IMR-90 (cell line): ENCODE measurements around the gene PPP2R5B. TPM values are rescaled to one million over a fixed set of nuclear protein-coding genes. Genes with fewer than 3 reads are reported as not detected.

Experiments
- ATAC-seq: fragments of 200-7000 bp; cut with Tn5 transposase; 2 replicates; pipeline ENCODE4 v1.9.1; 2020; ENCODE audit warnings: low read depth, mild to moderate bottlenecking, moderate library complexity
- Bru-seq: library from RNA; stranded (reverse); fragments of 400-500 nt; gene quantifications from one replicate; lab custom pipeline; 2021; lab: Mats Ljungman, UMichigan
- BruChase-seq, 2 experiments: library from RNA; stranded (reverse); fragments of 400-500 nt; gene quantifications; one replicate each; lab custom pipeline; 2021; lab: Mats Ljungman, UMichigan
- BruUV-seq: library from RNA; stranded (reverse); fragments of 400-500 nt; replicated peaks from 2 replicates; lab custom pipeline; 2021; lab: Mats Ljungman, UMichigan
- CTCF ChIA-PET: fragments of 300-600 bp; formaldehyde crosslinking; extraction: SDS; loops from one replicate; lab custom pipeline; 2021; ENCODE audit warnings: antibody characterized with exemption; lab: Yijun Ruan, JAX
- POLR2A ChIA-PET: fragments of 300-600 bp; sonication (Branson Sonifier 250); formaldehyde crosslinking; loops from one replicate; lab custom pipeline; 2022; ENCODE audit warnings: antibody characterized with exemption; ENCODE audit not compliant: unreplicated experiment; lab: Charles Lee
- DNase-seq: peaks from one replicate; pipeline ENCODE4 v3.0.0; 2013
- H2AFZ ChIP-seq: replicated peaks from 2 replicates; pipeline ENCODE3; 2013; ENCODE audit warnings: low read length, mild to moderate bottlenecking; ENCODE audit not compliant: poor library complexity
- H2AK5ac ChIP-seq: 2 replicates; pipeline ENCODE4 v1.6.1; 2013; ENCODE audit warnings: low read depth, low read length, inconsistent platforms
- H2AK9ac ChIP-seq: replicated peaks from 2 replicates; pipeline ENCODE3; 2013; ENCODE audit warnings: mild to moderate bottlenecking, low read depth, low read length, moderate library complexity; ENCODE audit not compliant: poor library complexity
- H2BK120ac ChIP-seq: 2 replicates; pipeline ENCODE4 v1.6.1; 2013; ENCODE audit warnings: low read depth, low read length, inconsistent platforms
- H2BK15ac ChIP-seq: 3 replicates; pipeline ENCODE4 v1.6.1; 2013; ENCODE audit warnings: low read depth, low read length, inconsistent platforms
- H2BK20ac ChIP-seq: 2 replicates; pipeline ENCODE4 v1.6.1; 2013; ENCODE audit warnings: low read depth, mild to moderate bottlenecking, inconsistent platforms, low read length, moderate library complexity
- H2BK5ac ChIP-seq: 2 replicates; pipeline ENCODE4 v1.6.1; 2013; ENCODE audit warnings: mild to moderate bottlenecking, low read depth, low read length, inconsistent platforms; ENCODE audit not compliant: poor library complexity, severe bottlenecking
- H3K14ac ChIP-seq: replicated peaks from 2 replicates; pipeline ENCODE4 v1.6.1; 2013; ENCODE audit warnings: low read depth, low read length, inconsistent platforms
- H3K18ac ChIP-seq: 2 replicates; pipeline ENCODE4 v1.6.1; 2013; ENCODE audit warnings: low read depth, low read length, control low read depth
- H3K23ac ChIP-seq: 2 replicates; pipeline ENCODE4 v1.6.1; 2013; ENCODE audit warnings: low read depth, low read length, inconsistent platforms
- H3K27ac ChIP-seq: 2 replicates; pipeline ENCODE4 v1.5.1; 2013; ENCODE audit warnings: mild to moderate bottlenecking, control low read depth, low read length; ENCODE audit not compliant: insufficient read depth
- H3K27me3 ChIP-seq: 2 replicates; pipeline ENCODE4 v1.6.1; 2013; ENCODE audit warnings: low read length; ENCODE audit not compliant: control insufficient read depth, insufficient read depth
- H3K36me3 ChIP-seq: 2 replicates; pipeline ENCODE4 v1.6.1; 2013; ENCODE audit warnings: low read length, mixed read lengths; ENCODE audit not compliant: control insufficient read depth, insufficient read depth
- H3K4ac ChIP-seq: 2 replicates; pipeline ENCODE4 v1.6.1; 2013; ENCODE audit warnings: low read depth, low read length, inconsistent platforms
- H3K4me1 ChIP-seq: 2 replicates; pipeline ENCODE4 v1.6.1; 2013; ENCODE audit warnings: low read length, mixed read lengths; ENCODE audit not compliant: control insufficient read depth, insufficient read depth
- H3K4me2 ChIP-seq: 2 replicates; pipeline ENCODE4 v1.6.1; 2013; ENCODE audit warnings: low read depth, mild to moderate bottlenecking, control low read depth, low read length, moderate library complexity
- H3K4me3 ChIP-seq: 2 replicates; pipeline ENCODE4 v1.5.1; 2013; ENCODE audit warnings: low read depth, mild to moderate bottlenecking, control low read depth, low read length, moderate library complexity; ENCODE audit not compliant: insufficient read depth
- H3K56ac ChIP-seq: 2 replicates; pipeline ENCODE4 v1.6.1; 2013; ENCODE audit warnings: low read length, inconsistent platforms; ENCODE audit not compliant: insufficient read depth; ENCODE audit errors: extremely low read depth
- H3K79me1 ChIP-seq, 2 experiments: 2 replicates each; pipeline ENCODE4 v1.6.1; 2013; ENCODE audit warnings: low read length in 2 of 2, inconsistent platforms in 1 of 2, low read depth in 1 of 2
- H3K9ac ChIP-seq: 2 replicates; pipeline ENCODE4 v1.6.1; 2013; ENCODE audit warnings: low read depth, low read length, control low read depth
- H3K9me1 ChIP-seq: 2 replicates; pipeline ENCODE4 v1.6.1; 2013; ENCODE audit warnings: low read length, inconsistent platforms; ENCODE audit not compliant: insufficient read depth
- H3K9me3 ChIP-seq: 2 replicates; pipeline ENCODE4 v1.6.1; 2013; ENCODE audit warnings: low read length; ENCODE audit not compliant: control insufficient read depth, insufficient read depth
- H4K20me1 ChIP-seq: 2 replicates; pipeline ENCODE4 v1.6.1; 2013; ENCODE audit warnings: low read length, inconsistent platforms; ENCODE audit not compliant: insufficient read depth
- H4K5ac ChIP-seq: 2 replicates; pipeline ENCODE4 v1.6.1; 2013; ENCODE audit warnings: mild to moderate bottlenecking, low read depth, low read length, control low read depth
- H4K8ac ChIP-seq, 2 experiments: 2 replicates each; pipeline ENCODE4 v1.6.1; 2013; ENCODE audit warnings: low read depth in 2 of 2, low read length in 2 of 2, control low read depth in 1 of 2, inconsistent platforms in 1 of 2
- H4K91ac ChIP-seq: 2 replicates; pipeline ENCODE4 v1.6.1; 2013; ENCODE audit warnings: low read depth, low read length, inconsistent platforms; ENCODE audit not compliant: insufficient read depth
- CEBPB ChIP-seq: IDR thresholded peaks from 2 replicates; pipeline ENCODE4 v1.6.1; 2012; ENCODE audit warnings: low read depth, low read length, improper control_type of control experiment
- FOS ChIP-seq: fragments of 150-350 bp; IDR thresholded peaks from 2 replicates; pipeline ENCODE4 v1.6.1; 2016; ENCODE audit warnings: low read depth, low read length
- MAFK ChIP-seq: IDR thresholded peaks from 2 replicates; pipeline ENCODE4 v1.6.1; 2012; ENCODE audit warnings: low read depth, low read length, improper control_type of control experiment
- MAZ ChIP-seq: IDR thresholded peaks from 2 replicates; pipeline ENCODE4 v1.6.1; 2012; ENCODE audit warnings: low read depth, mild to moderate bottlenecking, low read length, improper control_type of control experiment, moderate library complexity, borderline replicate concordance
- RCOR1 ChIP-seq: IDR thresholded peaks from 2 replicates; pipeline ENCODE4 v1.6.1; 2012; ENCODE audit warnings: mild to moderate bottlenecking, low read length, improper control_type of control experiment; ENCODE audit not compliant: insufficient replicate concordance
- RFX5 ChIP-seq: IDR thresholded peaks from 2 replicates; pipeline ENCODE4 v1.8.0; 2012; ENCODE audit warnings: low read depth, mild to moderate bottlenecking, low read length, moderate library complexity
- WGBS, 2 experiments: methylation state at CpG; one replicate each; pipeline versions ENCODE4 v1.1.5 to v1.1.7; 2013; ENCODE audit warnings: missing lambda C conversion rate in 2 of 2; ENCODE audit not compliant: insufficient read length in 1 of 2; ENCODE audit errors: extremely low coverage in 2 of 2; 5-methylcytosine and 5-hydroxymethylcytosine counted together
- dilution Hi-C: fragments of 300-500 bp; cut with HindIII; formaldehyde crosslinking; loops from one replicate; pipeline ENCODE4 v1.14.3; 2018; ENCODE audit warnings: low sequenced_read_pairs; ENCODE audit not compliant: unreplicated experiment
- in situ Hi-C: fragments of 300-500 bp; cut with MboI; formaldehyde crosslinking; loops from 3 replicates; pipeline ENCODE4 v1.14.3; 2019; ENCODE audit warnings: low sequenced_read_pairs, inconsistent platforms, mixed read lengths
- intact Hi-C: fragments of 100-400 bp; cut with micrococcal nuclease; formaldehyde crosslinking; loops from 2 replicates; pipeline ENCODE4 v1.10.0; 2022
- long read RNA-seq: library from polyadenylated mRNA; unstranded; transcript quantifications from one replicate; pipeline ENCODE4 v2.0.0, GENCODE V29; 2021; ENCODE audit not compliant: unreplicated experiment
- polyA plus RNA-seq, 3 experiments: library from polyadenylated mRNA; depleted of rRNA; stranded (reverse); fragments of >200 nt; gene quantifications; 2 replicates each; pipeline ENCODE4 v1.2.3, GENCODE V29; 2012; ENCODE audit warnings: low replicate concordance in 1 of 3
- total RNA-seq: library from RNA; depleted of rRNA; stranded (reverse); fragments of >200 nt; gene quantifications from 2 replicates; pipeline ENCODE4 v1.2.3, GENCODE V29; 2012; rRNA removed
- TF ChIP-seq, protein P1 (sequence below): fragments of 150-350 bp; IDR thresholded peaks from 2 replicates; pipeline ENCODE4 v1.6.1; 2017; ENCODE audit warnings: mild to moderate bottlenecking, antibody characterized with exemption, low read length, low read depth
- TF ChIP-seq, protein P2 (sequence below): fragments of 150-350 bp; IDR thresholded peaks from 2 replicates; pipeline ENCODE4 v1.6.1; 2016; ENCODE audit warnings: low read depth, mild to moderate bottlenecking, low read length, moderate library complexity, borderline replicate concordance
- TF ChIP-seq, protein P3 (sequence below): conservative IDR thresholded peaks from 2 replicates; pipeline ENCODE4 v1.5.1; 2012; ENCODE audit warnings: mild to moderate bottlenecking, low read depth, low read length, improper control_type of control experiment

PPP2R5B gene
- 6.4 and 6.5 TPM in 2 replicates for total RNA-seq
- 23.5 and 23.6 TPM in 2 replicates for polyA plus RNA-seq (2012; rRNA removed)
- 16.0 and 21.4 TPM in 2 replicates for polyA plus RNA-seq (2012; cell fraction: cytosol; rRNA removed)
- polyA plus RNA-seq (2012; cell fraction: nucleus; rRNA removed; ENCODE audit: low replicate concordance), result 43.3 and 68.3 TPM in 2 replicates
- percentile 52 among the genes with signal in this experiment for Bru-seq, nascent RNA
- BruChase-seq, experiment 1, labeled RNA remaining after a 6-hour chase, result percentile 63 among the genes with signal in this experiment
- BruChase-seq, experiment 2, labeled RNA remaining after a 2-hour chase, result percentile 59 among the genes with signal in this experiment
- long read RNA-seq, transcript PPP2R5B-201 (14 exons, 2,745 nt), result major isoform, 12 of 46 reads
- long read RNA-seq, partial matches to known transcripts, result 20 of 46 reads
- long read RNA-seq, other reads (novel, unspliced or antisense), result 14 of 46 reads

DNA sequence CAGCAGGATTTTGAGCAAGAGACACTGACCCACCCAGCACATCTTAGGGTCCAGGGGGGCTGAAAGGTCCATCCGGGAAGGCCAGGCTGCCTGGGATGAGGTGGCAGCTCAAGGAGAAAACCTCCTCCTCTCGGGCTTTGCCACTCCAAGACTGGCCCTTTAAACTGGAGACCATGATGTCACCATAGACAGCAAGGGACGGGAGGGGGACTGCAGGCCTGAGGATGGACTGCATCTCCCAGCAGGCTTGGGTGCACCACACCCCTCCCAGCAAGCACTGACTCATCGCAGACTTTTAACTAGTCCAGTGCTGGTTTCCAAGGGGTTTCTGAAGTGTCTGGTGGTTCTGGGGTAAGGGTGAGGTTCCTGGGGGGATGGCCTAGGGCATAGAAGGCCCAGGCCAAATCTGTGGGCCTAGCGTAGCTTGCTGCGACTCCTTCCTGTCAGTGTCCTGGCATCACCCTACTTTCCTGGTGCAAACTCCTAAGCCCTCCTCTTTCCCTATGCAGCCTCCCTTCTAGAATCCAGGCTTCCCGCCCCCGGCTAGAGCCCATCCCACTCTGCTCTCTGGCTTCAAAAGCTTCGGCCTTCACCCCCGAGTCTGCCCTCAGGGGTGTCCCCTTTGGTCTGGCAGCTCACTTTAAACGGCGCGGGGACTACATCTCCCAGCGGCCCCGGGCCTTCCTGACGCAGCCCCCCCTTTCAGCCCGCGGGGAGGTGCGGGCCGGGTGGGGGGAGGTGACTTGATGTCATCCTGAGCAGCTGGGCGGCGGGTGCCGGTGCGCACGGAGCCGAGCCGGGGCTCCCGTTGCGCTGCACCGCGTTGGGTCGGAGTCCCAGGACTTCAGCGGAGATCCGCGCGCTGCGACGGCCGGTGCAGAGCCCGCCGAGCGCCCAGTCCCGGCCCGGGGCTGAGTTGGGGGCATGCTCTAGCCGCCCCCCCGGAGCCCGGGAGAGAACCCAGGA, at the start of gene PPP2R5B:
Gene PPP2R5B (plus strand): TSS at position 746 of the 966 bp plus-strand sequence. CDS start 1,046 bp downstream, outside the sequence.
- ChIA-PET CTCF (interaction anchor here (0.5 to 1.5 kb wide), 2 partner anchors 46 to 73 kb away, joined by 3 to 4 read pairs; partner anchors contain the start of gene BATF2), POLR2A (no interaction called here)
- dilution Hi-C loops (no loop called here), in situ Hi-C loops (loop anchor here (5.0 kb wide), 1 partner anchor 83 kb away; no protein-coding TSS in a partner anchor), intact Hi-C loops (loop anchor here (1.0 to 2.0 kb wide), 2 partner anchors 77 to 83 kb away; no protein-coding TSS in a partner anchor)
- Histone ChIP-seq H4K5ac (peak within 1 kb of the TSS; percentile 97), H3K4ac (peak within 1 kb of the TSS; percentile 96), H2AK5ac (peak within 1 kb of the TSS; percentile 93), H2BK15ac (peak within 1 kb of the TSS; percentile 93; the same call in 2 of the 3 replicates), H2BK5ac (peak within 1 kb of the TSS; percentile 90), H4K91ac (peak within 1 kb of the TSS; percentile 93), H3K9me3 (no peaks in the 10 kb centered on the region), H2AFZ (peak within 1 kb of the TSS; percentile 100), H3K14ac (peak within 1 kb of the TSS; percentile 99), H3K56ac (peak within 1 kb of the TSS; percentile 92), H3K4me3 (peak within 1 kb of the TSS; percentile 83), H3K9ac (peak within 1 kb of the TSS; percentile 81), H3K4me1 (peaks cover 7% of the 10 kb centered on the region), H3K23ac (peak within 1 kb of the TSS; percentile 98), H3K18ac (peak within 1 kb of the TSS; percentile 61), H2AK9ac (peak within 1 kb of the TSS; percentile 96), H4K20me1 (peaks cover 2% of the 10 kb centered on the region), H3K27ac (peak within 1 kb of the TSS; percentile 83), H3K79me1 (peaks cover 5 to 30% of the 10 kb centered on the region in 2 experiments; a peak in 3 of 4 replicates), H3K27me3 (no peaks in the 10 kb centered on the region), H3K36me3 (peaks cover 17% of the 10 kb centered on the region), H4K8ac (peak within 1 kb of the TSS; percentile 47 to 99), H3K9me1 (0 out of 2 replicates have a peak, but pooled peaks cover 6% of the 10 kb centered on the region), H2BK120ac (peak within 1 kb of the TSS; percentile 95), H2BK20ac (peak within 1 kb of the TSS; percentile 95), H3K4me2 (peak within 1 kb of the TSS; percentile 96)
- ATAC-seq (peak; percentile 97), DNase-seq (peak; percentile 94)
- BruUV-seq, result no TSS peak
- 0% methylated on average over 32 of the region's 47 CpGs; no CpG with 5 or more reads in 1 of the 2 experiments for WGBS, 2 experiments
- TF ChIP-seq MAFK (no peak), FOS (peak; percentile 87), RCOR1 (peak; percentile 16), MAZ (peak; percentile 97), CEBPB (peak; percentile 63), RFX5 (no peak)
- TF ChIP-seq, protein P1, sequence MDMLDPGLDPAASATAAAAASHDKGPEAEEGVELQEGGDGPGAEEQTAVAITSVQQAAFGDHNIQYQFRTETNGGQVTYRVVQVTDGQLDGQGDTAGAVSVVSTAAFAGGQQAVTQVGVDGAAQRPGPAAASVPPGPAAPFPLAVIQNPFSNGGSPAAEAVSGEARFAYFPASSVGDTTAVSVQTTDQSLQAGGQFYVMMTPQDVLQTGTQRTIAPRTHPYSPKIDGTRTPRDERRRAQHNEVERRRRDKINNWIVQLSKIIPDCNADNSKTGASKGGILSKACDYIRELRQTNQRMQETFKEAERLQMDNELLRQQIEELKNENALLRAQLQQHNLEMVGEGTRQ, result no peak; the same call in 1 of the 2 replicates
- TF ChIP-seq, protein P2, sequence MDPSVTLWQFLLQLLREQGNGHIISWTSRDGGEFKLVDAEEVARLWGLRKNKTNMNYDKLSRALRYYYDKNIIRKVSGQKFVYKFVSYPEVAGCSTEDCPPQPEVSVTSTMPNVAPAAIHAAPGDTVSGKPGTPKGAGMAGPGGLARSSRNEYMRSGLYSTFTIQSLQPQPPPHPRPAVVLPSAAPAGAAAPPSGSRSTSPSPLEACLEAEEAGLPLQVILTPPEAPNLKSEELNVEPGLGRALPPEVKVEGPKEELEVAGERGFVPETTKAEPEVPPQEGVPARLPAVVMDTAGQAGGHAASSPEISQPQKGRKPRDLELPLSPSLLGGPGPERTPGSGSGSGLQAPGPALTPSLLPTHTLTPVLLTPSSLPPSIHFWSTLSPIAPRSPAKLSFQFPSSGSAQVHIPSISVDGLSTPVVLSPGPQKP, result no peak
- TF ChIP-seq, protein P3, sequence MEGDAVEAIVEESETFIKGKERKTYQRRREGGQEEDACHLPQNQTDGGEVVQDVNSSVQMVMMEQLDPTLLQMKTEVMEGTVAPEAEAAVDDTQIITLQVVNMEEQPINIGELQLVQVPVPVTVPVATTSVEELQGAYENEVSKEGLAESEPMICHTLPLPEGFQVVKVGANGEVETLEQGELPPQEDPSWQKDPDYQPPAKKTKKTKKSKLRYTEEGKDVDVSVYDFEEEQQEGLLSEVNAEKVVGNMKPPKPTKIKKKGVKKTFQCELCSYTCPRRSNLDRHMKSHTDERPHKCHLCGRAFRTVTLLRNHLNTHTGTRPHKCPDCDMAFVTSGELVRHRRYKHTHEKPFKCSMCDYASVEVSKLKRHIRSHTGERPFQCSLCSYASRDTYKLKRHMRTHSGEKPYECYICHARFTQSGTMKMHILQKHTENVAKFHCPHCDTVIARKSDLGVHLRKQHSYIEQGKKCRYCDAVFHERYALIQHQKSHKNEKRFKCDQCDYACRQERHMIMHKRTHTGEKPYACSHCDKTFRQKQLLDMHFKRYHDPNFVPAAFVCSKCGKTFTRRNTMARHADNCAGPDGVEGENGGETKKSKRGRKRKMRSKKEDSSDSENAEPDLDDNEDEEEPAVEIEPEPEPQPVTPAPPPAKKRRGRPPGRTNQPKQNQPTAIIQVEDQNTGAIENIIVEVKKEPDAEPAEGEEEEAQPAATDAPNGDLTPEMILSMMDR, result no peak
